ENCODE data around the gene GTF3C5. TPM values are rescaled to one million over a fixed set of nuclear protein-coding genes. Genes with fewer than 3 reads are reported as not detected.

GTF3C5 gene
- total RNA-seq, 1 donor from 2014 or later, result 46.4 TPM

GRCh38 chr9:133056533-133056932, 25.7 kb downstream of the GTF3C5 start:
- no peaks in the 10 kb centered on the region for H3K9me3 ChIP-seq (ENCODE audit: insufficient read depth, low read depth, low read length)
- DNase-seq (ENCODE audit: low read depth) (no peak), FAIRE-seq (no peak)
- Mint-ChIP-seq H3K27me3 (ENCODE audit: low read depth, unreplicated experiment) (no peaks in the 10 kb centered on the region), H3K4me3 (ENCODE audit: unreplicated experiment) (no peak overlapping the region), H3K36me3 (ENCODE audit: low read depth, unreplicated experiment) (peaks cover 22% of the 10 kb centered on the region), H3K4me1 (ENCODE audit: low read depth, unreplicated experiment) (peaks cover 9% of the 10 kb centered on the region), H3K9me3 (ENCODE audit: unreplicated experiment) (no peaks in the 10 kb centered on the region), H3K27ac (ENCODE audit: unreplicated experiment) (no peak overlapping the region)
- no peak overlapping the region for H3K4me2 ChIP-seq (ENCODE audit: low read length)
- TF ChIP-seq EZH2 (IDR thresholded peaks at IDR 0.05; ENCODE audit: insufficient read depth, low read length) (no peak), CTCF (IDR thresholded peaks at IDR 0.05; ENCODE audit: insufficient read depth, low read depth, low read length) (no peak)
- H2AFZ ChIP-seq (ENCODE audit: low read depth, low read length), result no peak overlapping the region
- peaks cover 8% of the 10 kb centered on the region for H3K36me3 ChIP-seq (ENCODE audit: insufficient read depth, low read length)
- peaks cover 6% of the 10 kb centered on the region for H4K20me1 ChIP-seq (ENCODE audit: insufficient read depth, low read length)
- no peaks in the 10 kb centered on the region for H3K27me3 ChIP-seq (ENCODE audit: insufficient read depth, low read length)
- no peaks in the 10 kb centered on the region for H3K79me2 ChIP-seq (ENCODE audit: insufficient read depth, low read length)
- H3K27ac ChIP-seq (ENCODE audit: low read depth, low read length), result no peak overlapping the region
- H3K4me1 ChIP-seq (ENCODE audit: insufficient read depth, low read length), result no peaks in the 10 kb centered on the region
- H3K4me3 ChIP-seq (ENCODE audit: insufficient read depth, low read depth, low read length), result no peak overlapping the region
- H3K9ac ChIP-seq (ENCODE audit: low read length), result no peak overlapping the region

- Mint-ChIP-seq H3K4me1 (ENCODE audit: low read depth, unreplicated experiment) (peaks cover 9% of the 10 kb centered on the region), H3K27me3 (ENCODE audit: low read depth, unreplicated experiment) (no peaks in the 10 kb centered on the region), H3K27ac (ENCODE audit: unreplicated experiment) (no peak overlapping the region), H3K36me3 (ENCODE audit: low read depth, unreplicated experiment) (peaks cover 20% of the 10 kb centered on the region), H3K9me3 (ENCODE audit: unreplicated experiment) (no peaks in the 10 kb centered on the region), H3K4me3 (ENCODE audit: unreplicated experiment) (no peak overlapping the region)
- Histone ChIP-seq H4K20me1 (ENCODE audit: insufficient read depth, low read length) (peaks cover under 1% of the 10 kb centered on the region), H3K9me3 (ENCODE audit: insufficient read depth, low read depth, low read length) (no peaks in the 10 kb centered on the region), H3K79me2 (ENCODE audit: insufficient read depth, low read length) (no peaks in the 10 kb centered on the region), H3K36me3 (ENCODE audit: insufficient read depth, low read length) (peaks cover 6% of the 10 kb centered on the region), H2AFZ (ENCODE audit: low read depth, low read length) (no peak overlapping the region), H3K4me2 (ENCODE audit: low read length) (no peak overlapping the region), H3K4me3 (ENCODE audit: insufficient read depth, low read depth, low read length) (no peak overlapping the region), H3K4me1 (ENCODE audit: insufficient read depth, low read length) (no peaks in the 10 kb centered on the region), H3K27ac (ENCODE audit: low read depth, low read length) (no peak overlapping the region), H3K27me3 (ENCODE audit: insufficient read depth, low read length) (no peaks in the 10 kb centered on the region), H3K9ac (ENCODE audit: low read length) (no peak overlapping the region)
- DNase-seq (ENCODE audit: low read depth) (no peak), FAIRE-seq (no peak)
- TF ChIP-seq EZH2 (IDR thresholded peaks at IDR 0.05; ENCODE audit: insufficient read depth, low read length) (no peak), CTCF (IDR thresholded peaks at IDR 0.05; ENCODE audit: insufficient read depth, low read depth, low read length) (no peak)
These were observed 26.2 kb downstream of the GTF3C5 start for GRCh38 chr9:133057006-133057405.

DNA sequence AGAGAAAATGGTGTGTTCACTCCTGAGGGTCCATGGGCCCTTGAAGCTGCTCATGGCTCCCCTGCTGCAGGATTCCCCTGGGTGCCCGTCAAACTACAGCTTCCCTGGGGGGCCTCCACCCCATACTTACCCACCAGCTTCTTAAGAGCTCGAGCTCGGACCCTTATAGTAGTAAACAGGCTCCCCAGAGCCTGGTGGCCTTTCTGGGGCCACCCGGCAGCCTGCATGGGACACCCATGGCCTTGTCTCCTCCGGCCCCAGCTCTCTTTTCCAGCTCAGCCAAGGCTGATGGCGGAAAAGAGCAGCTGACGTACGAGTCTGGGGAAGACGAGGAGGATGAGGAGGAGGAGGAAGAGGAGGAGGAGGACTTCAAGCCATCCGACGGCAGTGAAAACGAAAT, 26.8 kb downstream of the GTF3C5 start:
- Histone ChIP-seq H3K4me3 (ENCODE audit: insufficient read depth, low read depth, low read length) (no peak overlapping the region), H3K36me3 (ENCODE audit: insufficient read depth, low read length) (peaks cover 6% of the 10 kb centered on the region), H3K27ac (ENCODE audit: low read depth, low read length) (no peak overlapping the region), H3K4me2 (ENCODE audit: low read length) (no peak overlapping the region), H3K9me3 (ENCODE audit: insufficient read depth, low read depth, low read length) (no peaks in the 10 kb centered on the region), H3K79me2 (ENCODE audit: insufficient read depth, low read length) (no peaks in the 10 kb centered on the region), H4K20me1 (ENCODE audit: insufficient read depth, low read length) (no peaks in the 10 kb centered on the region), H3K27me3 (ENCODE audit: insufficient read depth, low read length) (no peaks in the 10 kb centered on the region), H3K9ac (ENCODE audit: low read length) (no peak overlapping the region), H2AFZ (ENCODE audit: low read depth, low read length) (no peak overlapping the region), H3K4me1 (ENCODE audit: insufficient read depth, low read length) (no peaks in the 10 kb centered on the region)
- FAIRE-seq, result no peak
- H3K36me3 Mint-ChIP-seq (ENCODE audit: low read depth, unreplicated experiment), result peaks cover 20% of the 10 kb centered on the region
- TF ChIP-seq CTCF (IDR thresholded peaks at IDR 0.05; ENCODE audit: insufficient read depth, low read depth, low read length) (no peak), EZH2 (IDR thresholded peaks at IDR 0.05; ENCODE audit: insufficient read depth, low read length) (no peak)
- no peak overlapping the region for H3K27ac Mint-ChIP-seq (ENCODE audit: unreplicated experiment)
- no peaks in the 10 kb centered on the region for H3K27me3 Mint-ChIP-seq (ENCODE audit: low read depth, unreplicated experiment)
- no peak overlapping the region for H3K4me3 Mint-ChIP-seq (ENCODE audit: unreplicated experiment)
- no peaks in the 10 kb centered on the region for H3K9me3 Mint-ChIP-seq (ENCODE audit: unreplicated experiment)
- no peak for DNase-seq (ENCODE audit: low read depth)
- peaks cover 9% of the 10 kb centered on the region for H3K4me1 Mint-ChIP-seq (ENCODE audit: low read depth, unreplicated experiment)
